ENCODE results near the gene LRRC7. TPM values are rescaled to one million over a fixed set of nuclear protein-coding genes. Genes with fewer than 3 reads are reported as not detected.

The LRRC7 gene
- total and polyA plus RNA-seq, 2 experiments from 2014 or later, result 0.99 to 1.8 TPM

DNA sequence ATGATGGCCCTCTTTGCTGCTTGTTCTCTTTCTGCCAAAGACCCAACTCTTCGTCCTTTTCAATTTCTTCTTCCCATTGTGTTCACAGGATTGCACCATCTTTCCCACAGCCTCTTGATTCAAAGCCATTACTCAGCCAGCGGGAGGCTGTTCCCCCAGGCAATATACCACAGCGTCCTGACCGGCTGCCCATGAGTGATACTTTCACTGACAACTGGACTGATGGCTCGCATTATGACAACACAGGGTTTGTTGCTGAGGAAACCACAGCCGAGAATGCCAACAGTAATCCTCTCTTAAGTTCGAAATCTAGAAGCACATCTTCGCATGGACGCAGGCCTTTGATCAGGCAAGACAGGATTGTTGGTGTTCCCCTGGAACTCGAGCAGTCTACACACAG, 470.3 kb downstream of the LRRC7 start:
- no peaks in the 10 kb centered on the region for H3K9me3 ChIP-seq (ENCODE audit: low read depth)
- H3K79me2 ChIP-seq, result no peaks in the 10 kb centered on the region
- 75% methylated on average over 10 of the region's 10 CpGs for WGBS (ENCODE audit: low lambda C conversion rate, missing lambda C conversion rate)
- no peak overlapping the region for H3K4me3 ChIP-seq
- no peak overlapping the region for H3K27ac ChIP-seq
- no peaks in the 10 kb centered on the region for H3K36me3 ChIP-seq (replicated peaks; ENCODE audit: insufficient read depth, low read depth)
- no peak overlapping the region for H3K4me2 ChIP-seq
- H3K9me2 ChIP-seq (replicated peaks; ENCODE audit: insufficient read depth), result no peaks in the 10 kb centered on the region
- DNase-seq (ENCODE audit: low spot score), result no peak
- TF ChIP-seq EZH2phosphoT487 (IDR thresholded peaks at IDR 0.05; ENCODE audit: low read depth, severe bottlenecking, unreplicated experiment), result no peak
- TF ChIP-seq EZH2 (IDR thresholded peaks at IDR 0.05; ENCODE audit: borderline replicate concordance), result no peak
- TF ChIP-seq CTCF (IDR thresholded peaks at IDR 0.05; ENCODE audit: poor library complexity), result no peak
- H3K27me3 ChIP-seq, result no peaks in the 10 kb centered on the region
- no peaks in the 10 kb centered on the region for H3K4me1 ChIP-seq (ENCODE audit: insufficient read depth)
- no peak overlapping the region for H2AFZ ChIP-seq
- no peaks in the 10 kb centered on the region for H4K20me1 ChIP-seq (ENCODE audit: insufficient read depth, poor library complexity, severe bottlenecking)

GRCh38 chr1:70039485-70039884, 471.8 kb downstream of the LRRC7 start:
- no peak for TF ChIP-seq CTCF (IDR thresholded peaks at IDR 0.05; ENCODE audit: poor library complexity)
- no peak for TF ChIP-seq EZH2phosphoT487 (IDR thresholded peaks at IDR 0.05; ENCODE audit: low read depth, severe bottlenecking, unreplicated experiment)
- TF ChIP-seq EZH2 (IDR thresholded peaks at IDR 0.05; ENCODE audit: borderline replicate concordance), result no peak
- 78% methylated on average over 6 of the region's 6 CpGs for WGBS (ENCODE audit: low lambda C conversion rate, missing lambda C conversion rate)
- no peaks in the 10 kb centered on the region for H4K20me1 ChIP-seq (ENCODE audit: insufficient read depth, poor library complexity, severe bottlenecking)
- H3K27me3 ChIP-seq, result no peaks in the 10 kb centered on the region
- no peak overlapping the region for H3K27ac ChIP-seq
- no peak for DNase-seq (ENCODE audit: low spot score)
- H3K4me3 ChIP-seq, result no peak overlapping the region
- H3K36me3 ChIP-seq (replicated peaks; ENCODE audit: insufficient read depth, low read depth), result no peaks in the 10 kb centered on the region
- no peaks in the 10 kb centered on the region for H3K9me3 ChIP-seq (ENCODE audit: low read depth)
- no peak overlapping the region for H3K4me2 ChIP-seq
- H3K79me2 ChIP-seq, result no peaks in the 10 kb centered on the region
- no peak overlapping the region for H2AFZ ChIP-seq
- no peaks in the 10 kb centered on the region for H3K9me2 ChIP-seq (replicated peaks; ENCODE audit: insufficient read depth)
- H3K4me1 ChIP-seq (ENCODE audit: insufficient read depth), result no peaks in the 10 kb centered on the region

- Histone ChIP-seq H3K9me3 (ENCODE audit: low read depth) (no peaks in the 10 kb centered on the region), H4K20me1 (ENCODE audit: insufficient read depth, poor library complexity, severe bottlenecking) (no peaks in the 10 kb centered on the region), H3K27me3 (no peaks in the 10 kb centered on the region), H3K79me2 (no peaks in the 10 kb centered on the region), H3K4me3 (no peak overlapping the region), H2AFZ (no peak overlapping the region), H3K9me2 (replicated peaks; ENCODE audit: insufficient read depth) (no peaks in the 10 kb centered on the region), H3K27ac (no peak overlapping the region), H3K4me1 (ENCODE audit: insufficient read depth) (no peaks in the 10 kb centered on the region), H3K36me3 (replicated peaks; ENCODE audit: insufficient read depth, low read depth) (no peaks in the 10 kb centered on the region), H3K4me2 (no peak overlapping the region)
- no peak for TF ChIP-seq CTCF (IDR thresholded peaks at IDR 0.05; ENCODE audit: poor library complexity)
- TF ChIP-seq EZH2phosphoT487 (IDR thresholded peaks at IDR 0.05; ENCODE audit: low read depth, severe bottlenecking, unreplicated experiment), result no peak
- no peak for TF ChIP-seq EZH2 (IDR thresholded peaks at IDR 0.05; ENCODE audit: borderline replicate concordance)
- no peak for DNase-seq (ENCODE audit: low spot score)
- WGBS (ENCODE audit: low lambda C conversion rate, missing lambda C conversion rate), result 91% methylated on average over 7 of the region's 7 CpGs
Observed at GRCh38 chr1:70041317-70042045, 473.8 kb downstream of the LRRC7 start.
